Jurkat, Clone E6-1 (cell line): ENCODE results near the gene DNAL1.

Source experiments
- DNase-seq: peaks from one replicate; pipeline ENCODE4 v3.0.0-alpha.2; 2011; ENCODE audit warnings: low read depth, low spot score
- H3K4me3 ChIP-seq: 2 replicates; pipeline ENCODE4 v1.5.1; 2011; ENCODE audit warnings: mild to moderate bottlenecking, low read length, control low read depth, moderate library complexity

Gene DNAL1

GRCh38 chr14:73749706-73750530, 105.1 kb downstream of the DNAL1 start:
- no peak overlapping the region for H3K4me3 ChIP-seq
- DNase-seq = no peak

GRCh38 chr14:73750531-73750901, 105.7 kb downstream of the DNAL1 start:
- H3K4me3 ChIP-seq = no peak overlapping the region
- DNase-seq = no peak

- no peak overlapping the region for H3K4me3 ChIP-seq
- DNase-seq = no peak
Measured at GRCh38 chr14:73751157-73751691, 106.4 kb downstream of the DNAL1 start.

DNA sequence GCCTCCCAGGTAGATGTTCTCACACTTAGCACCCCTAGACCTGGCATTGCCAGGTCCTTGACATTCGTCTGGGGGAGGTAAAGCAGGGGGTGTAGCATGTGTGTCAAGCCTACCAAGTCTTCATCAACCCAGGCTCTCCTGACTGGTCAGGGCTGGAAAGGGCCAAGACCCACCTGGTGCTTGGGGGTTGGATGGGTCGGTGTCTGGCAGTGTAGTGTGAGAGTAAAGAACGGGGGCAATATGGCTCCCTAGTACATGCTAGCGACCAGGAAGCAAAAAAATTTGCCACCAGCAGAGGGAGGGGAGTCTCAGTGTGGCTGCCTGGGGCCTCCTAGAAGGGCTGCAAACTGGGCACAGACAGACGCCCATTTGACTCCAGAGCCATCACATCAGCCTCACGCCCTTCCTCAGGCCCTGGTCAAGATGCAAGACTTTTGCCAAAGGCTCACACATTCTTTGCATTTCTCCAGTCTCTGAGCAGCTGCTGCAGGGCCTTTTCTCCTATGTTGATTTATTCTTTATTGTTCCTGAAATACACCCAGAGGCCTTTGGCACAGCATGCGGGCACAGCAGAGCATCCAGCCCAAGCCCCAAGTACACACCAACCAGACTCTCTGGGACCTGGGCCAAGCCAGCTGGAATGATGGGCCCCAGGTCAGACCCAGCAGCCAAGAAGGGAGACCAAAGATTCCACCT, 107.7 kb downstream of the DNAL1 start:
- peak overlapping the region; percentile 55 for H3K4me3 ChIP-seq
- no peak for DNase-seq
